ENCODE results near the gene PCSK4. TPM values are rescaled to one million over a fixed set of nuclear protein-coding genes. Genes with fewer than 3 reads are reported as not detected.
"Not testable (repeated sequence)": the region's sequence is repeated elsewhere in the genome, so short reads cannot be mapped to it uniquely, and the experiment has no call there.

The PCSK4 gene
- total RNA-seq, 2 experiments from 2014 or later: 4.4 to 4.7 TPM

DNA sequence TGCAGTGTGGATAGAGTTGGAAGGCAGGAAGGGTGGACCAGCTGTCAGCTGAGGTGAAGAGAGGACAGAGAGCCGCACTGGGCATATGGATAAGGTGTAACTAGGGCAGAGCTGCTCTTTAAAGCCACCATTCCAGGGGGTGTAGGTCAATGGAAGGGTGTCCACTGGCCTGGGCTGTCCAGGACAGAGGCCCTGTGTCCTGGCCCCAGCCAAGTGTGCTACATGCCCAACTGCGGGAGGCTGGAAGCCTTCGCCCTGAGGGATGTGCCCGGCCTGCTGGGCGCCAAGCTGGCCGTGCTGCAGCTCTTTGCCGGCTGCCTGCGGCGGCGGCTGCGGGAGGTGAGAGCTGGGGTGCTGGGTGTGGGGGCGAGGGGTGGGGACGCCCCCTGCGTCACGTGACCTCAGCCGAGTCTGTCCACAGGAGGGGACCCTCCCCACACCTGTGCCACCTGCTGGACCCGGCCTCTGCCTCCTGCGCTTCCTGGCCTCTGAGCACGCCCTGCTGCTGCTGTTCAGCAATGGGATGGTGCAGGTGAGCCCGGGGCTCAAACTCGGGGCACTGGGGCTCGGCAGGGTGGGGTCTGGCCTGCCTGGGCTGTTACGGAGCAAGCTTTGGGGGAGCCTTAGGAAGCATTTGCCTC is 43.5 kb upstream of the PCSK4 start:
- ChIA-PET POLR2A (no interaction called here), CTCF (no interaction called here)
- Mint-ChIP-seq H3K9me3 (no peaks in the 10 kb centered on the region), H3K4me3 (no peak overlapping the region), H3K27me3 (peaks cover 2% of the 10 kb centered on the region), H3K27ac (no peak overlapping the region), H3K36me3 (ENCODE audit: low read depth) (no peaks in the 10 kb centered on the region), H3K4me1 (ENCODE audit: low read depth) (no peaks in the 10 kb centered on the region)
- intact Hi-C loops (cut with micrococcal nuclease): no loop called here
- no peak for DNase-seq
- no peak for ATAC-seq
- TF ChIP-seq, protein P1, sequence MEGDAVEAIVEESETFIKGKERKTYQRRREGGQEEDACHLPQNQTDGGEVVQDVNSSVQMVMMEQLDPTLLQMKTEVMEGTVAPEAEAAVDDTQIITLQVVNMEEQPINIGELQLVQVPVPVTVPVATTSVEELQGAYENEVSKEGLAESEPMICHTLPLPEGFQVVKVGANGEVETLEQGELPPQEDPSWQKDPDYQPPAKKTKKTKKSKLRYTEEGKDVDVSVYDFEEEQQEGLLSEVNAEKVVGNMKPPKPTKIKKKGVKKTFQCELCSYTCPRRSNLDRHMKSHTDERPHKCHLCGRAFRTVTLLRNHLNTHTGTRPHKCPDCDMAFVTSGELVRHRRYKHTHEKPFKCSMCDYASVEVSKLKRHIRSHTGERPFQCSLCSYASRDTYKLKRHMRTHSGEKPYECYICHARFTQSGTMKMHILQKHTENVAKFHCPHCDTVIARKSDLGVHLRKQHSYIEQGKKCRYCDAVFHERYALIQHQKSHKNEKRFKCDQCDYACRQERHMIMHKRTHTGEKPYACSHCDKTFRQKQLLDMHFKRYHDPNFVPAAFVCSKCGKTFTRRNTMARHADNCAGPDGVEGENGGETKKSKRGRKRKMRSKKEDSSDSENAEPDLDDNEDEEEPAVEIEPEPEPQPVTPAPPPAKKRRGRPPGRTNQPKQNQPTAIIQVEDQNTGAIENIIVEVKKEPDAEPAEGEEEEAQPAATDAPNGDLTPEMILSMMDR (IDR thresholded peaks at IDR 0.05): no peak

DNA sequence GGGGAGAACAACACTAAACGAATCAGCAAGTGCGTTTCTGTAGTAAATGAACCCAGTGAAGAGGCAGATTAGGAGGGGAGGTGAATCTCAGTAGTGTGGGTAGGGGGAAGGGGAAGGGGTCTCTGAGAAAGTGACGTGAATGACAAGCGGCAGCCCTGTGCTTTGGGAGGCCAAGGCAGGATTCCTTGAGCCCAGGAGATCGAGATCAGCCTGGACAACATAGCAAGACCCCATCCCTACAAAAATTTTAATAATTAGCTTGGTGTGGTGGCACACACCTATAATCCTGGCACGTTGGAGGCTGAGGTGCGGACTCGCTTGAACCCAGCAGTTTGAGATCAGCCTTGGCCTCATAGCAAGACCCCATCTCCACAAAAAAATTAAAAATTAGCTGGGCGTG is 41.9 kb upstream of the PCSK4 start:
- ChIA-PET CTCF (no interaction called here), POLR2A (no interaction called here)
- ATAC-seq (no peak), DNase-seq (no peak)
- Mint-ChIP-seq H3K9me3 (no peaks in the 10 kb centered on the region), H3K27me3 (peaks cover 4% of the 10 kb centered on the region), H3K4me3 (no peak overlapping the region), H3K27ac (no peak overlapping the region), H3K4me1 (ENCODE audit: low read depth) (no peaks in the 10 kb centered on the region), H3K36me3 (ENCODE audit: low read depth) (no peaks in the 10 kb centered on the region)
- intact Hi-C loops (cut with micrococcal nuclease): no loop called here
- TF ChIP-seq, protein P1 (IDR thresholded peaks at IDR 0.05): no peak

DNA sequence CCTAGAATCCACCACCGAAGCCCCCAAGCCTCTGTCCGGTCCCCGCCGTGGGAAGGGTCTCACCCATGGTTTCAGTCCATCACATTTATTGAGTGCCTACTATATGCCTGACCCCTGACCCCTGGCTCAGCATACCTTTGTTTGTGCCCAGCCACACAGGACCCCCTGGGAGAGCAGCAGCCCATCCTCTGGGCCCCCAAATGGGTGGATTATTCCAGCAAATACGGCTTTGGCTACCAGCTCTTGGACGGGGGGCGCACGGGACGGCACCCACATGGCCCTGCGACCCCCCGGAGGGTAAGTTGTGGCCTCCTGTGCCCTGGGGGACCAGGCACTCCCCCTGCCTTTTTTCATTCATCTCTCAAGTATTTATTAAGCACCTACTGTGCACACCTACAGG is 41.4 kb upstream of the PCSK4 start:
- peaks cover 5% of the 10 kb centered on the region for H3K27me3 Mint-ChIP-seq
- H3K36me3 Mint-ChIP-seq (ENCODE audit: low read depth): no peaks in the 10 kb centered on the region
- intact Hi-C loops (cut with micrococcal nuclease): no loop called here
- TF ChIP-seq, protein P1 (IDR thresholded peaks at IDR 0.05): no peak
- ChIA-PET POLR2A (no interaction called here), CTCF (no interaction called here)
- H3K9me3 Mint-ChIP-seq: no peaks in the 10 kb centered on the region
- no peaks in the 10 kb centered on the region for H3K4me1 Mint-ChIP-seq (ENCODE audit: low read depth)
- ATAC-seq (no peak), DNase-seq (no peak)
- H3K4me3 Mint-ChIP-seq: no peak overlapping the region
- no peak overlapping the region for H3K27ac Mint-ChIP-seq

DNA sequence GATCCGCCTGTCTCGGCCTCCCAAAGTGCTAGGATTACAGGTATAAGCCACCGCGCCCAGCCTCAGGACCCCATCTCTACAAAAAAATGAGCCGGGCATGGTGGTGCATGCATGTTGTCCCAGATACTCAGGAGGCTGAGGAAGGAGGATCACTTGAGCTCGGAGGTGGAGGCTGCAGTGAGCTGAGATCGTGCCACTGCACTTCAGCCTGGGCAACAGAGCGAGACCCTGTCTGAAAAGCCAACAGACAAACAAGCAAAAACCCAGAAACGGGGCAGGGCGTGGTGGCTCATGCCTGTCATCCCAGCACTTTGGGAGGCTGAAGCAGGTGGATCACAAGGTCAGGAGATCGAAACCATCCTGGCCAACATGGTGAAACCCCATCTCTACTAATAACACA is 40.7 kb upstream of the PCSK4 start:
- H3K36me3 Mint-ChIP-seq (ENCODE audit: low read depth); H3K9me3 Mint-ChIP-seq; H3K4me3 Mint-ChIP-seq; POLR2A ChIA-PET; intact Hi-C loops (cut with micrococcal nuclease); H3K27ac Mint-ChIP-seq; CTCF ChIA-PET; H3K4me1 Mint-ChIP-seq (ENCODE audit: low read depth); DNase-seq; ATAC-seq: not testable (repeated sequence)
- peaks cover 11% of the 10 kb centered on the region for H3K27me3 Mint-ChIP-seq

DNA sequence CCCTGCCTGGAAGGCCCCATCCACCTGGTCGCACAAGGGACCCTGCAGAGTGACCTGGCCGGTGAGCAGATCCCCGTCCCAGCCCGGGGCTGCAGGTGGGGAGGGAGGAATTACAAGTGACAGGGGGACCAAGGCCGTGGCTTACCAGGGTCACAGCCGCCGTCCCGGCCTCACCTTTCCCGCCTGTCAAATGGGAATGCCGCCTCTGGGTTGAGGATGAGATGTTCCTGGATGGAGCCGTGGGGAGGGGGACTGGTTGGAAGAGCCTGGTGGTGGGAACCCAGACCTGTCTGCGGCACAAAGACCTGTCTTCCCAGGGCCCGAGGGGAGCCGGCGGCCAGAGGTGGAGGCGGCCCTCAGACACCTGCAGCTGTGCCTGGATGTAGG is 39.3 kb upstream of the PCSK4 start:
- DNase-seq (no peak), ATAC-seq (no peak)
- Mint-ChIP-seq H3K4me3 (no peak overlapping the region), H3K27me3 (peaks cover 23% of the 10 kb centered on the region), H3K36me3 (ENCODE audit: low read depth) (no peaks in the 10 kb centered on the region), H3K27ac (no peak overlapping the region), H3K4me1 (ENCODE audit: low read depth) (peaks cover 5% of the 10 kb centered on the region), H3K9me3 (no peaks in the 10 kb centered on the region)
- intact Hi-C loops (cut with micrococcal nuclease): no loop called here
- CTCF ChIA-PET: no interaction called here
- POLR2A ChIA-PET: no interaction called here
- TF ChIP-seq, protein P1 (IDR thresholded peaks at IDR 0.05): no peak
